ENCODE data around the gene CHRDL1.

DNA sequence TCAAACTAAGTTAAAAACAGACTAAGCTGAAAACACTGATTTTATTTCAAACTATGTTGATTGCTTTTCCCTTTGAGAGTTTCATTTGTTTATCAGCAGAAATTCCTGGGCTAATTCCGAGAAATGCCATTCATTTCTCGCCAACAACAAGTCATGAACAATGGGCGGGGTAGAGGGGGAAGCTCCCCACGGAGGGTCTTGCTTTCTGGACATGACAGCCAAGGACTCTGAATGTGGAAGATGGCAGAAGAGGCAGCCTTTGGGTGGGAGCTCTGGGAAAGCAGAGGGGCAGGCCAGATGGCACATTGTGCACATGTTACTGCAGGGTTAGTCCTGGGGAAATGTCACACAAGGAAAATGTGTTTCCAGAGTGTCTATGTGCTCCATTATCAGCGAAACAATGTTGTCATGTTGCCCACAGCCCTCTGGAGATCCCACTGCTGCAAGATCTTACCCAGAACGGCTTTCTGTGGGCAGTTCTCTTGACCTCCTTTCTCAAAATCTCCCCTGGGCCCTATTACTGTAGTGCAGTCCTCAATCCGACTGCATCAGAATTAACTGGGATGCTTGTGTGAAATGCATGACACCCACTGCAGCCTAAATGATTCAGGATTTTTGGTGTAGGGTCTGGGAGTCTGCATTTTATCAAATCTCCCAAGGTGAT, 45.0 kb downstream of the CHRDL1 start:
- TF ChIP-seq POLR2AphosphoS5 (IDR thresholded peaks at IDR 0.05) (no peak), POLR2A (IDR thresholded peaks at IDR 0.05) (no peak)
- TF ChIP-seq, protein P1, sequence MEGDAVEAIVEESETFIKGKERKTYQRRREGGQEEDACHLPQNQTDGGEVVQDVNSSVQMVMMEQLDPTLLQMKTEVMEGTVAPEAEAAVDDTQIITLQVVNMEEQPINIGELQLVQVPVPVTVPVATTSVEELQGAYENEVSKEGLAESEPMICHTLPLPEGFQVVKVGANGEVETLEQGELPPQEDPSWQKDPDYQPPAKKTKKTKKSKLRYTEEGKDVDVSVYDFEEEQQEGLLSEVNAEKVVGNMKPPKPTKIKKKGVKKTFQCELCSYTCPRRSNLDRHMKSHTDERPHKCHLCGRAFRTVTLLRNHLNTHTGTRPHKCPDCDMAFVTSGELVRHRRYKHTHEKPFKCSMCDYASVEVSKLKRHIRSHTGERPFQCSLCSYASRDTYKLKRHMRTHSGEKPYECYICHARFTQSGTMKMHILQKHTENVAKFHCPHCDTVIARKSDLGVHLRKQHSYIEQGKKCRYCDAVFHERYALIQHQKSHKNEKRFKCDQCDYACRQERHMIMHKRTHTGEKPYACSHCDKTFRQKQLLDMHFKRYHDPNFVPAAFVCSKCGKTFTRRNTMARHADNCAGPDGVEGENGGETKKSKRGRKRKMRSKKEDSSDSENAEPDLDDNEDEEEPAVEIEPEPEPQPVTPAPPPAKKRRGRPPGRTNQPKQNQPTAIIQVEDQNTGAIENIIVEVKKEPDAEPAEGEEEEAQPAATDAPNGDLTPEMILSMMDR (IDR thresholded peaks at IDR 0.05) = no peak
